ENCODE data around the gene ALCAM. TPM values are rescaled to one million over a fixed set of nuclear protein-coding genes. Genes with fewer than 3 reads are reported as not detected.

Gene ALCAM
- total RNA-seq, 1 experiment from 2014 or later, result 98.4 TPM

DNA sequence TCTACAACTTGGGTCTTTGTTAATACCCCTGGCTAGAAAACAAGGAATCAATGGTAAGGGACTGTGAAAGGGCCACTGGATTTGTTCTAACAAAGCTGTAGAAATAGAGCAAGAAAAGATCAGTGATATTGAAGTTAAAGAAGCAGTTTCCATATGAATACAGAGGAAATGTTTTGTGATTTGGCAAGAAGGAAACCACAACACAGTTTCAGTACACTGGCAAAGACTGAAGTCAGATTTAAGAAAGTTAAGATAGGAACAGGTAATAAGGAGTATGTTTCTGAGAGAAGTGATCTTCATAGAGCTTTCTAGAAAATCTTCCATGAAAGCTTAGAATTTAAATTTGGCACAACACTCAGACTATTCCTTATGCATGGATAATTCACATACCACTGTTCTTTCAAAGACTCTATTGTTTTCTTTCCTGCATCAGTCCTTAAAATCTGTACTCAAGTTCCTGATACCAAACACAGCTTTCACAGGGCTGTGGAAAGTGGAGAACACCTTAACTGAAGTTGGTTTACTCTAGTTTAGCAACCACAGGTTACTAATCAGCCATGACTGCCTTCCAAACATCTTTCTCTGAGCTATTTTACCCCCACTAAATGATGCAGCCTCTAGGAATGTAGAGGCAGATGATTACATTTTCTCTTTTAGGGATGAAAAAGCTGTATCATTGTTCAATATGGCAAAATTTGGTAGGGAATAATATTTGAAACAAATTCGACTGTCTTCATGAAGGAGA, 32.4 kb upstream of the ALCAM start:
- TF ChIP-seq CTCF (IDR thresholded peaks at IDR 0.05; ENCODE audit: unreplicated experiment), result no peak
- DNase-seq (ENCODE audit: unreplicated experiment), result no peak
- intact Hi-C loops (cut with micrococcal nuclease), result no loop called here
- H3K27ac Mint-ChIP-seq (ENCODE audit: low read depth, unreplicated experiment), result no peak overlapping the region
- ChIA-PET POLR2A (interaction anchor here (1.2 kb wide), 1 partner anchor 31 kb away, joined by 3 read pairs; no protein-coding TSS in a partner anchor), CTCF (interaction anchor here (0.6 kb wide), 1 partner anchor 566 kb away, joined by 3 read pairs; no protein-coding TSS in a partner anchor)
- BruUV-seq (replicated peaks), result no TSS peak
- H3K4me3 Mint-ChIP-seq (ENCODE audit: unreplicated experiment), result no peak overlapping the region
- no peaks in the 10 kb centered on the region for H3K36me3 Mint-ChIP-seq (ENCODE audit: insufficient read depth, unreplicated experiment)
- H3K9me3 Mint-ChIP-seq (ENCODE audit: unreplicated experiment), result peaks cover 7% of the 10 kb centered on the region
- peaks cover 7% of the 10 kb centered on the region for H3K4me1 Mint-ChIP-seq (ENCODE audit: insufficient read depth, unreplicated experiment)
- H3K27me3 Mint-ChIP-seq (ENCODE audit: insufficient read depth, unreplicated experiment), result no peaks in the 10 kb centered on the region

- Mint-ChIP-seq H3K4me3 (ENCODE audit: unreplicated experiment) (no peak overlapping the region), H3K27me3 (ENCODE audit: insufficient read depth, unreplicated experiment) (no peaks in the 10 kb centered on the region), H3K27ac (ENCODE audit: low read depth, unreplicated experiment) (no peak overlapping the region), H3K4me1 (ENCODE audit: insufficient read depth, unreplicated experiment) (no peaks in the 10 kb centered on the region), H3K36me3 (ENCODE audit: insufficient read depth, unreplicated experiment) (no peaks in the 10 kb centered on the region), H3K9me3 (ENCODE audit: unreplicated experiment) (no peaks in the 10 kb centered on the region)
- TF ChIP-seq CTCF (IDR thresholded peaks at IDR 0.05; ENCODE audit: unreplicated experiment), result no peak
- intact Hi-C loops (cut with micrococcal nuclease), result no loop called here
- DNase-seq (ENCODE audit: unreplicated experiment), result no peak
- ChIA-PET POLR2A (no interaction called here), CTCF (interaction anchor here (0.6 kb wide), 1 partner anchor 721 kb away, joined by 3 read pairs; no protein-coding TSS in a partner anchor)
- no TSS peak for BruUV-seq (replicated peaks)
Observed at GRCh38 chr3:105339946-105340345, 26.8 kb upstream of the ALCAM start.

DNA sequence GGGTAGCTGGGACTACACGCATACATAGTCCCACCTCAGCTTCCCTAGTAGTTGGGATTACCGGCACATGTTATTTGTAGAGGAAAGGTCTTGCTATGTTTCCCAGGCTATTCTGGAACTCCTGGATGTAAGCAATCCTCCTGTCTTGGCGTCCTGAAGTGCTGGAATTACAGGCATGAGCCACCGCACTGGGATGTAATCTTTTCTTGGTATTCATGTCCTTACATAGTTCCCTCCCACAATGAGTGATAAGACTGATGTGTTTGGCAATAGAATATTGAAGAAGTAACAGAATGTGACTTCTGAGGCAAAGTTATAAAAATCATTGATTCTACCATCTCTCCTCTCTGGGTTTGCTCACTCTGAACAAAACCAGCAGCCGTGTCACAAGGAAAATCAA, 22.7 kb upstream of the ALCAM start:
- Mint-ChIP-seq H3K36me3 (ENCODE audit: insufficient read depth, unreplicated experiment) (no peaks in the 10 kb centered on the region), H3K9me3 (ENCODE audit: unreplicated experiment) (no peaks in the 10 kb centered on the region), H3K27ac (ENCODE audit: low read depth, unreplicated experiment) (no peak overlapping the region), H3K4me3 (ENCODE audit: unreplicated experiment) (no peak overlapping the region), H3K4me1 (ENCODE audit: insufficient read depth, unreplicated experiment) (peaks cover under 1% of the 10 kb centered on the region), H3K27me3 (ENCODE audit: insufficient read depth, unreplicated experiment) (no peaks in the 10 kb centered on the region)
- CTCF ChIA-PET, result no interaction called here
- intact Hi-C loops (cut with micrococcal nuclease), result no loop called here
- POLR2A ChIA-PET, result no interaction called here
- TF ChIP-seq CTCF (IDR thresholded peaks at IDR 0.05; ENCODE audit: unreplicated experiment), result no peak
- BruUV-seq (replicated peaks), result no TSS peak
- no peak for DNase-seq (ENCODE audit: unreplicated experiment)

DNA sequence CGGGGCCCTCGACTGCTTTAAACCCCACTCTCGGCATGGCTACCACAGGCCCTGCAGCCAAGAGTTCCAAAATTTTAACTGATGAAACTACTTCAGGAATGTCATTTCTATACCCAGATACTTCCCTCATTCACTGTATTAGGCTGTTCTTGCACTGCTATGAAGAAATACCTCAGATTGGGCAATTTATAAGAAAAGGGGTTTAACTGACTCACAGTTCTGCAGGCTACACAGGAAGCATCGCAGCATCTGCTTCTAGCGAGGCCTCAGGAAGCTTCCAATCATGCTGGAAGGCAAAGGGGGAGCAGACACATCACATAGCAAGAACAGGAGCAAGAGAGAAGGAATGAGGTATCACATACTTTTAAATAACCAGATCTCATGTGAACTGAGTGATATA, 21.6 kb upstream of the ALCAM start:
- no TSS peak for BruUV-seq (replicated peaks)
- CTCF ChIA-PET, result interaction anchor here (0.7 kb wide), 1 partner anchor 502 kb away, joined by 4 read pairs; no protein-coding TSS in a partner anchor
- no peaks in the 10 kb centered on the region for H3K27me3 Mint-ChIP-seq (ENCODE audit: insufficient read depth, unreplicated experiment)
- H3K4me1 Mint-ChIP-seq (ENCODE audit: insufficient read depth, unreplicated experiment), result peaks cover 11% of the 10 kb centered on the region
- intact Hi-C loops (cut with micrococcal nuclease), result no loop called here
- no peaks in the 10 kb centered on the region for H3K36me3 Mint-ChIP-seq (ENCODE audit: insufficient read depth, unreplicated experiment)
- POLR2A ChIA-PET, result interaction anchor here (0.7 kb wide), 1 partner anchor 1792 kb away, joined by 3 read pairs; no protein-coding TSS in a partner anchor
- no peak overlapping the region for H3K27ac Mint-ChIP-seq (ENCODE audit: low read depth, unreplicated experiment)
- no peak for TF ChIP-seq CTCF (IDR thresholded peaks at IDR 0.05; ENCODE audit: unreplicated experiment)
- no peak for DNase-seq (ENCODE audit: unreplicated experiment)
- no peaks in the 10 kb centered on the region for H3K9me3 Mint-ChIP-seq (ENCODE audit: unreplicated experiment)
- no peak overlapping the region for H3K4me3 Mint-ChIP-seq (ENCODE audit: unreplicated experiment)

Data from MCF 10A (cell line).